ENCODE measurements around the gene ZNF862. TPM values are rescaled to one million over a fixed set of nuclear protein-coding genes. Genes with fewer than 3 reads are reported as not detected.
"Not testable (repeated sequence)": the region's sequence is repeated elsewhere in the genome, so short reads cannot be mapped to it uniquely, and the experiment has no call there.

Gene ZNF862
- total RNA-seq, 1 donor from 2014 or later, result 12.2 TPM

- DNase-seq, result peak; percentile 75
- intact Hi-C loops (cut with DNase I), result no loop called here
- peak; percentile 38 for ATAC-seq (ENCODE audit: poor library complexity)
These were observed 44.3 kb downstream of the ZNF862 start for GRCh38 chr7:149882248-149883047.

DNA sequence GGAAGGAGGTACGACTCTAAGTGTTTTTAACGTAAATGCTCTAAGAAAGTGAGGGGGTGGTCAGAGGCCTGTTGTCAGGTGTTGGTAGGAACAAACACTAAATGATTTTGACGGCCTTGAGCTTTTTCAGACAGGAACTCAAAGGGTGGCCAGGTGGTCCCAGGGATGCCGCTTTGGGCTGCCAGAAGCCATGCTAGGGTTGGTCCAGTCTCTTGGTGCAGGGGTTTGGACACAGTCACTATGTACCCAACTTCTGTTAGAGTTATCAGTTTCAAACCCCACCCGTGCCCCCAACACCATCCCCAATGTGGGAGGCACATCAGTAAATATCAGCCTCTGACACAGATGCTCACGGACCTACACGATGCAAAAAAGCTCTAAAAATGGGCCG is 44.9 kb downstream of the ZNF862 start:
- DNase-seq (no peak), ATAC-seq (ENCODE audit: poor library complexity) (no peak)
- intact Hi-C loops (cut with DNase I), result no loop called here

DNA sequence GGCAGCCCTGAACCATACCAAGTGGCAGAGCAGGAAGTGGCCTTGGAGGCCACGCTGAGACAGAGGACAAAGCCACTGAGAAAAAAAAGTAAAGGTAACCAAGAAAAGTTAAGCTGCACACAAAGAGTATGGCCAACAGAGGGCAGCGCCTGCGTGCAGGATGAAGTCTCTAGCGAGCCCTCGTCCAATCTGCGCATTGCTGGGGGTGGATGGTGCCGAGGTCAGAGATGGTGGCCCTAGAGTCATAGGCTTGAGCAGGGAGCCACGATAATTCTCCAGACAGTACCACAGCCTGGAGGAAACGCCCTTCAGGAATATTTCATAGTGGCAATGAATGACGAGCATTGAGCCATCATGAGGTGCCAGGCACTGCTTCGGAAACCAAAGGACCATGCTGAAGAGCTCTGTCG is 45.3 kb downstream of the ZNF862 start:
- ATAC-seq (ENCODE audit: poor library complexity) (peak; percentile 76), DNase-seq (peak; percentile 77)
- intact Hi-C loops (cut with DNase I), result no loop called here

DNA sequence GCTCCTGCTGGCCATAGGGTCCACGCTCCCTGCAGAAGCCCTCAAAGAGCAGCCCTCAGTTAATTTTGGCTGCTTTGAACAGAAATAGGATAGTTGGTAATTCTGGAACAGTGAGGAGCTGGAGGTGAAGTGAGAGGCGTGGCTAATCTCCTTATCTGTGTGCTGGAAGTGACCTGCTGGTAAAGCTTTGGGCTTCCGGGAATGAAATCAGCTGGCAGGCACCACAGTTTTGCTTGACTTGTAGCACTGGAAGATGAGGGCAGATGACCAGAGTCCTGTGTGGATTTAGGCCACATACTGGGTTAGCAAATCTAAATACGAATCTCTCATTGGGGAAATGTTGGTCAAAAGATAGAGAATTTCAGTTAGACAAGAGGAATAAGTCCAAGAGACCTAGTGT is 45.8 kb downstream of the ZNF862 start:
- DNase-seq (no peak), ATAC-seq (ENCODE audit: poor library complexity) (peak; percentile 55)
- intact Hi-C loops (cut with DNase I), result no loop called here

- peak; percentile 58 for ATAC-seq (ENCODE audit: poor library complexity)
- intact Hi-C loops (cut with DNase I), result no loop called here
- DNase-seq, result peak; percentile 83
These were observed 46.4 kb downstream of the ZNF862 start for GRCh38 chr7:149884541-149884940.

DNA sequence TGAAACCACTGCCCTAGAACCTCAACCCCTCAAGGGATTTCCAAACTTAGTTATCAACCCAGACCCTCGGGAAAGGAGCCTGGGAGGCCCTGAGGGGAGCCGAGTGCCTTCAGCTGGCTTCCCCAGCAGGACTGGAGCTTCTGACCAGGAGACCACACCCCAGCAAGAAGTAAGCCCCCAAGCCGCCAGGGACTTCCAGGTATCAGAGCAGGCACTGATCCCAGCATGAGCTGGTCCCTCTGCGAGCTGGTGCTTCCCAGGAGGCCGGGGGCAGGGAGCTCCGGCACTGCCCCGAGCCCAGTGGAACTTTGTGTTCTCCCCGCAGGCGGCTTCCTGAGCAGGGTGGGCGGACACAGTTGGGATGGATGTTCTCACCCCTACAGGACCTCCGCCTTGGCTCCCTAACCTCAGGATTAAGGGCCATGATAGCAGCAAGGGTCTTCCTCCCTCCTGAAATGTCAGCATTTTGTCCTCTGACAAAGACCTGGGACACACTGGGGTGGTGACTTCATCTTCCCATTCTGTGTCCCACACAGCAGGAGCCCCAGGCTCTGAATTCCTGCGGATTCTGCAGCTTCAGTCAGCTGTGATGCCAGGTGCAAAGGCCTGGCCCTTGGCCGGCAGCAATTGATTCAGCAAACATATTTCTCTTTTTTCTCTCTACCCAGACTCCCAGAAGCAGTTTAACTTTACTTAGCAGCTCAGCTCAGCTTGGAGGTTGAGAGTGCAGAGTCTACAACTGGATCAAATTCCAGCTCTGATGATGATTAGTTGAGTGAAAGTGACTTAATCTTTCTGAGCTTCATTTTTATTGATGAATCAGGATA is 47.2 kb downstream of the ZNF862 start:
- ATAC-seq (ENCODE audit: poor library complexity), result no peak
- intact Hi-C loops (cut with DNase I), result no loop called here
- no peak for DNase-seq

GRCh38 chr7:149886018-149886415 is 47.8 kb downstream of the ZNF862 start:
- no peak for ATAC-seq (ENCODE audit: poor library complexity)
- intact Hi-C loops (cut with DNase I), result no loop called here
- DNase-seq, result no peak

DNA sequence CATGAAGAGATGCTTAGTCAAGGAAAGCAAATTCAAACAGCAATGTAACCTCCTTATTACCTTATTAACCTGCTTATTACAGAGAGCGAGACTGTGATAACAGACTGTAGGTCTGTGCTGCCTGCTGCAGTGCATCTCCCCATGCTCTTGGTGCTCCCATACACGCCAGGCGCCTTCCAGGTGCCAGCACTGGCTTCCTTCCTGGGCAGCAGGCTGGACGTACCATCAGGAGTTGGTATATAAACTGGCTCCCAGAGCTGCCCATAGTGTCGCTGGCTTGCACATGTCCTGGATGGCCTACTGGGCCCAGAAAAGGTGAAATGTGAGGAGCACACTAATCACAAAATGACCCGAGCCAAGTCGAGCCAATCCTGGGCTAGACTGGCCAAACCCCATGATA is 49.1 kb downstream of the ZNF862 start:
- no peak for ATAC-seq (ENCODE audit: poor library complexity)

DNA sequence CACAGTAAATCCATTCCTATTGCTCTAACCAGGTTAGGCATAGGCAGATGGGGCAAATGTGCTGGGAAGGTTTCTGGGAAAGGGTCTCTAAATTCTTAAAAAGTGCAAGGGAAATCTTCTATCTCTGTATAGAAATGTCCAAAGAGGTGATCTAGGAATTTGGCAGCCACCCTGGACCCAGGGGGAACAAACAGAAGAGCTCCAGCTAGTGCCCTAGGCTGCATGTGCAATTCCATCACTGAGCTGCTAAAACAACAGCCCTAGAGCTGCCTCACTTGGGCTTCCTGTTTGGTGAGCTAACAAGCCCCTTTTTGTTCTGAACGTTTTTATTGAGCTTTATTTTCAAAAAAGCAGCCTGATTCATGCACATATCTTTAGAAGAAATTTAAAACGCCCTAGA is 52.5 kb downstream of the ZNF862 start:
- DNase-seq; ATAC-seq (ENCODE audit: poor library complexity); intact Hi-C loops (cut with DNase I): not testable (repeated sequence)

More for the DNA sequence above, 49.1 kb downstream of the ZNF862 start:
- intact Hi-C loops (cut with DNase I), result no loop called here
- no peak for DNase-seq

DNA sequence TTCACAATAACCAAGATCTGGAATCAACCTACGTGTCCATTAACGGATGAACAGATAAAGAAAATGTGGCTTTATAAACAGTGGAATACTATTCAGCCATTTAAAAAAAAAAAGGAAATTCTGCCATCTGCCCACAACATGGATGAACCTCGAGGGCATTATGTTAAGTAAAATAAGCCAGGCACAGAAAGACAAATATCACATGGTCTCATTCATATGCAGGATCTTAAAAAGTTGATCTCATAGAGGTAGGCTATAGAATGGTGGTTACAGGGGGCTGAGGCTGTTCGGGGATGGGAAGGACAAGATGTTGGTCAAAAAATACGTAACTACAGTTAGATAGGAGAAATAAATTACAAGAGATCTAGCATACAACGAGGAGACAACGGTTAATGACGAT is 56.8 kb downstream of the ZNF862 start:
- ATAC-seq (ENCODE audit: poor library complexity); intact Hi-C loops (cut with DNase I); DNase-seq: not testable (repeated sequence)

DNA sequence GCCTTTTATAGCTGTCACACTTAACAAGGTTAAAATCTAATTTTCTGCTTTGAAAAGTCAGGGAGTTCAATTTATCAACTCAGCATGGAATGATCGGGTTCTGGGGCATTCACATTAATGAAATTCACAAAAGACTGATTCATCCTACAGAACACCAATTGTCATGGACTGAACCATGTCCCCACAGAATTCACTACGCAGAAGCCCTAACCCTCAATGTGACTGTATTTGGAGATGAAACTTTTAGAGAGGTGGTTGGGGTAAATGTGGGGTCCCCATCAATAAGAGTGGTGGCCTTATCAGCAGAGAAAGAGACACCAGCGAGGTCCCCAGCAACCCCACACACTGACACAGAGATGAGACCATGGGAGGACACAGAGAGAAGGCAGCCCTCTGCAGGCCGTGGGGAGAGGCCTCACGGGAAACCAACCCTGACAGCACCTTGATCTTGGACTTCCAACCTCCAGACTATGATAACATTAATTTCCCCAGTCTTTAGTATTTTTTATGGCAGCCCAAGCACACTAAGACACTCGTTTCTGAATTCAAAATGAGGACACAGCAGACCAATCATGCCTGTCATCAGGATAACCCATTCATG is 69.7 kb downstream of the ZNF862 start:
- intact Hi-C loops (cut with DNase I); ATAC-seq (ENCODE audit: poor library complexity); DNase-seq: not testable (repeated sequence)

DNA sequence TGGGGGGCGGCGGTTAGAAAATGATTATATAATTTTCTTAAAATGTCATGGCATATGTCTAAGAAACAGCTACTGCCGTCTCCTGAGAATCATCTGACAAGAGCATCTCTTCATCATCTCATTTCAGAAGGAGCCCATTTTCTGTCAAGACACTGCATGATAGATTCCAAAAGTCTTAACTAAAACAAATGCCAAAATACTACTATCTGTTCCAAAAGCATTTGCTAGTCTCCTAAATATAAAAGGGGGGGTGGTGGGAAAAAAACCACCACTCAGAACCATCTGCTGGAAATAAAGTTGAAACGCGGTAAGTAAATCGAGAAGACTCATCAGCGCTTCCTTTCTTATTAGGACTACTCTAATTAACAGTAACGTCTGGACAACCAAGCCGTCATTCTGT is 72.0 kb downstream of the ZNF862 start:
- intact Hi-C loops (cut with DNase I); DNase-seq; ATAC-seq (ENCODE audit: poor library complexity): not testable (repeated sequence)

DNA sequence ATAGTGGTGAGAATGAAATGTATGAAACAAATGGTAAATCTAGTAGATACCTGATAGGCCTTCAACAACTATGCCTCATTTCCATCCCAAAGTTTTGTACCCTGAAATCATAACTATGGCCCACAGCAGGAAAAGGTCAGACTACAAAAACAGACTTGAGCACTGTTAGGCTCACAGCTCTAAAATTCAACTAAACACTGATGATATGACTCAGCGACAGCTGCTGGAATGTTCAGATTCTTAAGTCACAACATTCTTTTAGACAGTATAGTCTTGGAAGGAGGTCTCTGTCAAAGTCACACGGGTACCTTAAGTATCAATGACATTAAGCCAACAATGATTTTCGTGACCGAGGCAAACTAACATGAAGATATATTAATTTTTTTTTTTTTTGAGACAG is 74.0 kb downstream of the ZNF862 start:
- intact Hi-C loops (cut with DNase I); ATAC-seq (ENCODE audit: poor library complexity); DNase-seq: not testable (repeated sequence)

Other genes with a start within 250 kb of the ZNF862 start
- 5.2 TPM for gene ZNF467, start 64.8 kb upstream of the ZNF862 start, total RNA-seq
- 121 TPM for gene ATP6V0E2, start 35.6 kb downstream of the ZNF862 start, total RNA-seq